Activated CD4-positive, CD25-positive, alpha-beta regulatory T cell (primary cell): ENCODE data around the gene ACP7.
"Not testable (repeated sequence)": the region's sequence is repeated elsewhere in the genome, so short reads cannot be mapped to it uniquely, and the experiment has no call there.

ENCODE experiments used
- DNase-seq, 4 experiments: peaks; one replicate each; lab custom pipeline; 2025; lab: John Stamatoyannopoulos, UW

ACP7 gene

GRCh38 chr19:39131255-39131755 lies 47.1 kb downstream of the ACP7 start:
- DNase-seq = no peak

GRCh38 chr19:39132344-39132969 lies 48.3 kb downstream of the ACP7 start:
- no peak for DNase-seq

- DNase-seq = no peak
These were observed 49.5 kb downstream of the ACP7 start for GRCh38 chr19:39133431-39134270.

- DNase-seq = no peak
These were observed 51.5 kb downstream of the ACP7 start for GRCh38 chr19:39135701-39136100.

- no peak for DNase-seq
These were observed 52.2 kb downstream of the ACP7 start for GRCh38 chr19:39136225-39136940.

GRCh38 chr19:39137131-39137530 lies 53.0 kb downstream of the ACP7 start:
- DNase-seq = no peak

- DNase-seq = no peak
These were observed 54.3 kb downstream of the ACP7 start for GRCh38 chr19:39138221-39139211.

- no peak for DNase-seq
These were observed 55.2 kb downstream of the ACP7 start for GRCh38 chr19:39139305-39139874.

GRCh38 chr19:39139971-39140453 lies 55.8 kb downstream of the ACP7 start:
- DNase-seq = no peak

- no peak for DNase-seq
These were observed 56.4 kb downstream of the ACP7 start for GRCh38 chr19:39140594-39140993.

- no peak for DNase-seq
These were observed 57.8 kb downstream of the ACP7 start for GRCh38 chr19:39141929-39142328.

- no peak for DNase-seq
These were observed 58.5 kb downstream of the ACP7 start for GRCh38 chr19:39142630-39143029.

GRCh38 chr19:39143757-39144289 lies 59.7 kb downstream of the ACP7 start:
- DNase-seq = not testable (repeated sequence)

- DNase-seq = no peak
These were observed 60.3 kb downstream of the ACP7 start for GRCh38 chr19:39144290-39145071.

- DNase-seq = no peak
These were observed 61.2 kb downstream of the ACP7 start for GRCh38 chr19:39145180-39145953.

- no peak for DNase-seq
These were observed 61.9 kb downstream of the ACP7 start for GRCh38 chr19:39146091-39146490.

- no peak for DNase-seq
These were observed 62.7 kb downstream of the ACP7 start for GRCh38 chr19:39146686-39147450.

- DNase-seq = no peak
These were observed 63.3 kb downstream of the ACP7 start for GRCh38 chr19:39147480-39147879.
